C4-2B (cell line): ENCODE results near the gene GGT1.

Experiments
- CTCF ChIP-seq: fragments of 450-650 bp; conservative IDR thresholded peaks from 2 replicates; pipeline ENCODE4 v1.5.1; 2017; ENCODE audit warnings: mild to moderate bottlenecking
- ZFX ChIP-seq: fragments of 450-650 bp; IDR thresholded peaks from 2 replicates; pipeline ENCODE4 v1.6.1; 2017

GRCh38 chr22:24553597-24554312, 49.2 kb upstream of the GGT1 start:
- no peak for TF ChIP-seq CTCF
- no peak for TF ChIP-seq ZFX
